ENCODE results near the gene NCAPH2. TPM values are rescaled to one million over a fixed set of nuclear protein-coding genes. Genes with fewer than 3 reads are reported as not detected.
A peak's percentile ranks its signal among the peaks of the same experiment; 100 is the strongest.

Gene NCAPH2
- total and polyA plus RNA-seq, 9 of the 15 experiments (the other 6 are each of a cell fraction or from before 2014, with no cell fraction given): 3.6 to 88.6 (median 32.4) TPM

- DNase-seq (ENCODE audit: extremely low read depth in 1 of 4, low spot score in 3 of 4) (no peak), ATAC-seq (no peak), FAIRE-seq (no peak)
- peaks cover 0 to 4% of the 10 kb centered on the region in 2 experiments; a peak in 3 of 5 replicates for H3K4me1 ChIP-seq (replicated peaks in 1 of 2; ENCODE audit: control insufficient read depth in 2 of 2, insufficient read depth in 2 of 2, low read length in 2 of 2)
- H3K9me3 ChIP-seq (replicated peaks; ENCODE audit: control insufficient read depth, insufficient read depth, low read depth, low read length): no peaks in the 10 kb centered on the region
- no peak overlapping the region for H3K9ac ChIP-seq (ENCODE audit: insufficient read depth in 1 of 2, low read depth in 2 of 2, low read length in 2 of 2)
- H3K79me2 ChIP-seq (ENCODE audit: control insufficient read depth, insufficient read depth, low read length): peaks cover 68% of the 10 kb centered on the region
- H3K27me3 ChIP-seq (ENCODE audit: control insufficient read depth in 2 of 2, insufficient read depth in 2 of 2, low read length in 2 of 2): no peaks in the 10 kb centered on the region
- ChIA-PET POLR2A (interaction anchor here (1.4 kb wide), 1 partner anchor 13 kb away, joined by 7 read pairs; the partner anchor contains the start of gene SCO2), CTCF (ENCODE audit: low intra/inter-chr PET ratio) (no interaction called here)
- no peaks in the 10 kb centered on the region for H3K9me1 ChIP-seq (ENCODE audit: control insufficient read depth, insufficient read depth, low read length)
- H3K36me3 ChIP-seq (ENCODE audit: control insufficient read depth, insufficient read depth, low read length): peaks cover 47% of the 10 kb centered on the region; the same call in 1 of the 3 replicates
- H2AFZ ChIP-seq (ENCODE audit: low read depth, low read length): no peak overlapping the region
- WGBS (ENCODE audit: insufficient coverage, low coverage, missing lambda C conversion rate): 96% methylated on average over 4 of the region's 15 CpGs
- no peak overlapping the region for H3K4me3 ChIP-seq
- no peak overlapping the region for H3K27ac ChIP-seq (ENCODE audit: extremely low read depth, low read depth, low read length)
- intact Hi-C loops (cut with micrococcal nuclease): no loop called here
- in situ Hi-C loops (cut with MboI): no loop called here
- no TSS peak for BruUV-seq (replicated peaks)
- TF ChIP-seq NR0B1 (IDR thresholded peaks at IDR 0.05; ENCODE audit: partially characterized antibody): no peak
- 0 out of 2 replicates have a peak, but pooled peaks have one; percentile 32 for TF ChIP-seq POLR2G (IDR thresholded peaks at IDR 0.05; ENCODE audit: low read depth, low read length)
- TF ChIP-seq YY1 (IDR thresholded peaks at IDR 0.05; ENCODE audit: borderline replicate concordance in 1 of 3, control insufficient read depth in 1 of 3, extremely low read depth in 1 of 3, insufficient read depth in 3 of 3, insufficient read length in 1 of 3, insufficient replicate concordance in 2 of 3, low read depth in 1 of 3, low read length in 2 of 3): no peak
- no peak for TF ChIP-seq FOSL1 (tag; conservative IDR thresholded peaks at IDR 0.05)
- peak; percentile 54 for TF ChIP-seq RBFOX2 (IDR thresholded peaks at IDR 0.05; ENCODE audit: low read depth, low read length)
- H3K4me2 ChIP-seq (ENCODE audit: insufficient read depth, low read length): no peak overlapping the region
- H4K20me1 ChIP-seq (replicated peaks; ENCODE audit: control insufficient read depth, insufficient read depth, low read length): no peaks in the 10 kb centered on the region
These were observed 5.2 kb downstream of the NCAPH2 start for GRCh38 chr22:50513175-50513574.
